Eye (tissue), 1 donor: ENCODE results near the gene ZBTB38.

Experiments
- DNase-seq: peaks from one replicate; pipeline ENCODE4 v3.0.0-alpha.2; 2015

ZBTB38 gene

GRCh38 chr3:141368062-141368924 lies at the start of gene ZBTB38:
Gene ZBTB38 (plus strand): TSS chr3:141368504. CDS start chr3:141442389, 73,885 bp downstream.
- DNase-seq, result peak; percentile 80

- DNase-seq, result no peak
Observed at GRCh38 chr3:141320399-141321108, 47.8 kb upstream of the ZBTB38 start.

GRCh38 chr3:141321109-141321497 lies 47.2 kb upstream of the ZBTB38 start:
- no peak for DNase-seq

GRCh38 chr3:141323936-141324704 lies 44.2 kb upstream of the ZBTB38 start:
- no peak for DNase-seq

- no peak for DNase-seq
Observed at GRCh38 chr3:141326123-141326522, 42.2 kb upstream of the ZBTB38 start.

- DNase-seq, result no peak
Observed at GRCh38 chr3:141326626-141327025, 41.7 kb upstream of the ZBTB38 start.

GRCh38 chr3:141328286-141329166 lies 39.8 kb upstream of the ZBTB38 start:
- no peak for DNase-seq

- peak; percentile 83 for DNase-seq
Observed at GRCh38 chr3:141330235-141330634, 38.1 kb upstream of the ZBTB38 start.

- DNase-seq, result no peak
Observed at GRCh38 chr3:141330718-141331376, 37.5 kb upstream of the ZBTB38 start.

- DNase-seq, result peak; percentile 79
Observed at GRCh38 chr3:141331377-141332318, 36.7 kb upstream of the ZBTB38 start.

- no peak for DNase-seq
Observed at GRCh38 chr3:141332416-141332815, 35.9 kb upstream of the ZBTB38 start.

GRCh38 chr3:141333836-141334626 lies 34.3 kb upstream of the ZBTB38 start:
- no peak for DNase-seq

- DNase-seq, result no peak
Observed at GRCh38 chr3:141334627-141335250, 33.6 kb upstream of the ZBTB38 start.

- DNase-seq, result no peak
Observed at GRCh38 chr3:141335531-141336061, 32.7 kb upstream of the ZBTB38 start.

- DNase-seq, result peak; percentile 28
Observed at GRCh38 chr3:141336672-141337522, 31.4 kb upstream of the ZBTB38 start.

GRCh38 chr3:141337523-141337854 lies 30.8 kb upstream of the ZBTB38 start:
- DNase-seq, result no peak

GRCh38 chr3:141337991-141338390 lies 30.3 kb upstream of the ZBTB38 start:
- DNase-seq, result no peak

- DNase-seq, result no peak
Observed at GRCh38 chr3:141338881-141339280, 29.4 kb upstream of the ZBTB38 start.
